Endothelial cell of umbilical vein (primary cell): ENCODE measurements around the gene RGS8.

Source experiments
- CTCF ChIP-seq, 2 donors: IDR thresholded peaks; 1 replicate in 1 of 2; 2 replicates in 1 of 2; pipeline ENCODE4 v1.5.1; 2011; ENCODE audit warnings: low read length in 2 of 2, mild to moderate bottlenecking in 2 of 2, moderate library complexity in 2 of 2, control low read depth in 1 of 2, inconsistent platforms in 1 of 2, low read depth in 1 of 2; ENCODE audit not compliant: insufficient read depth in 1 of 2; ENCODE audit errors: extremely low read depth in 1 of 2
- EZH2 ChIP-seq: IDR thresholded peaks from 2 replicates; pipeline ENCODE4 v1.6.1; 2012; ENCODE audit warnings: borderline replicate concordance, low read depth, mild to moderate bottlenecking, moderate library complexity, low read length, inconsistent platforms; ENCODE audit not compliant: severe bottlenecking
- FOS ChIP-seq: IDR thresholded peaks from 2 replicates; pipeline ENCODE4 v1.6.1; 2011; ENCODE audit warnings: mild to moderate bottlenecking, low read length, moderate library complexity, borderline replicate concordance; ENCODE audit not compliant: insufficient read depth
- GATA2 ChIP-seq: IDR thresholded peaks from 2 replicates; pipeline ENCODE4 v1.7.0; 2011; ENCODE audit warnings: low read depth, mild to moderate bottlenecking, moderate library complexity, mixed read lengths, low read length; ENCODE audit not compliant: insufficient read length, insufficient read depth
- MAX ChIP-seq: IDR thresholded peaks from 2 replicates; pipeline ENCODE4 v1.6.1; 2011; ENCODE audit not compliant: insufficient read depth, insufficient read length
- MYC ChIP-seq: IDR thresholded peaks from one replicate; pipeline ENCODE4 v1.6.1; 2011; ENCODE audit warnings: mild to moderate bottlenecking, low read depth, low read length
- POLR2A ChIP-seq: IDR thresholded peaks from 2 replicates; pipeline ENCODE4 v1.6.1; 2012; ENCODE audit warnings: low read depth, mild to moderate bottlenecking, control low read depth, low read length
- POLR2AphosphoS5 ChIP-seq: IDR thresholded peaks from 2 replicates; pipeline ENCODE4 v1.6.1; 2012; ENCODE audit warnings: low read depth, mild to moderate bottlenecking, control low read depth, low read length, moderate library complexity; ENCODE audit not compliant: insufficient read depth

- TF ChIP-seq CTCF (IDR thresholded peaks at IDR 0.05; ENCODE audit: extremely low read depth in 1 of 2, insufficient read depth in 1 of 2, low read depth in 1 of 2, low read length in 2 of 2) (no peak), POLR2A (no peak), MYC (no peak), EZH2 (no peak), MAX (no peak), FOS (no peak), POLR2AphosphoS5 (no peak), GATA2 (no peak)
Observed at GRCh38 chr1:182641561-182641960, 42.8 kb downstream of the RGS8 start.
